Liver (tissue), 9 donors: ENCODE data around the gene TUBA1C. TPM values are rescaled to one million over a fixed set of nuclear protein-coding genes. Genes with fewer than 3 reads are reported as not detected.

ENCODE experiments used
- DNase-seq: peaks from one replicate; pipeline ENCODE4 v3.0.0-alpha.2; 2017; ENCODE audit warnings: low spot score
- H3K27ac ChIP-seq, 2 donors: one replicate each; pipeline ENCODE4 v1.7.0; 2013; ENCODE audit warnings: inconsistent platforms in 2 of 2, low read length in 2 of 2, control low read depth in 1 of 2, low read depth in 1 of 2, mild to moderate bottlenecking in 1 of 2
- H3K27me3 ChIP-seq, 4 donors: one replicate each; pipeline versions ENCODE4 v1.6.1 to v1.7.0; 2013; ENCODE audit warnings: low read length in 3 of 4, inconsistent platforms in 1 of 4, mild to moderate bottlenecking in 1 of 4, moderate library complexity in 1 of 4; ENCODE audit not compliant: control insufficient read depth in 4 of 4, insufficient read depth in 4 of 4
- H3K36me3 ChIP-seq, 4 donors: one replicate each; pipeline versions ENCODE4 v1.6.1 to v1.7.0; 2013; ENCODE audit warnings: low read length in 3 of 4, mild to moderate bottlenecking in 3 of 4, low read depth in 1 of 4, moderate library complexity in 1 of 4; ENCODE audit not compliant: control insufficient read depth in 4 of 4, insufficient read depth in 3 of 4
- H3K4me1 ChIP-seq, 4 donors: one replicate each; pipeline versions ENCODE4 v1.6.1 to v1.7.0; 2013; ENCODE audit warnings: low read length in 3 of 4, mild to moderate bottlenecking in 3 of 4, moderate library complexity in 1 of 4; ENCODE audit not compliant: control insufficient read depth in 4 of 4, insufficient read depth in 4 of 4
- H3K4me3 ChIP-seq, 3 donors: one replicate each; pipeline versions ENCODE4 v1.6.1 to v1.7.0; 2013; ENCODE audit warnings: low read length in 3 of 3, control low read depth in 1 of 3, low read depth in 1 of 3, mild to moderate bottlenecking in 1 of 3
- H3K9ac ChIP-seq, 2 donors: one replicate each; pipeline ENCODE4 v1.7.0; 2013; ENCODE audit warnings: low read length in 2 of 2, mild to moderate bottlenecking in 2 of 2, moderate library complexity in 2 of 2, control low read depth in 1 of 2, low read depth in 1 of 2
- H3K9me3 ChIP-seq, 4 donors: one replicate each; pipeline versions ENCODE4 v1.6.1 to v1.7.0; 2013; ENCODE audit warnings: low read length in 3 of 4; ENCODE audit not compliant: control insufficient read depth in 4 of 4
- EGR1 ChIP-seq, 2 donors: IDR thresholded peaks; 2 replicates each; pipeline ENCODE4 v1.6.1; 2016 to 2018; ENCODE audit warnings: antibody characterized with exemption in 2 of 2, low read depth in 2 of 2
- FOXA1 ChIP-seq: IDR thresholded peaks from 2 replicates; pipeline ENCODE4 v1.6.1; 2016; ENCODE audit warnings: antibody characterized with exemption
- FOXA2 ChIP-seq: IDR thresholded peaks from 2 replicates; pipeline ENCODE4 v1.6.1; 2016; ENCODE audit warnings: antibody characterized with exemption
- GABPA ChIP-seq, 2 donors: IDR thresholded peaks in 1 of 2; conservative IDR thresholded peaks in 1 of 2; 2 replicates each; pipeline ENCODE4 v1.6.1; 2016; ENCODE audit warnings: antibody characterized with exemption in 2 of 2, mild to moderate bottlenecking in 1 of 2, moderate library complexity in 1 of 2
- HNF4A ChIP-seq, 2 donors: conservative IDR thresholded peaks; 2 replicates each; pipeline ENCODE4 v1.6.1; 2016; ENCODE audit warnings: antibody characterized with exemption in 2 of 2, mild to moderate bottlenecking in 2 of 2
- JUND ChIP-seq, 2 donors: IDR thresholded peaks; 2 replicates each; pipeline ENCODE4 v1.6.1; 2016; ENCODE audit warnings: antibody characterized with exemption in 2 of 2
- NR2F2 ChIP-seq: IDR thresholded peaks from 2 replicates; pipeline ENCODE4 v1.6.1; 2016; ENCODE audit warnings: antibody characterized with exemption
- RAD21 ChIP-seq, 2 donors: IDR thresholded peaks; 2 replicates each; pipeline ENCODE4 v1.6.1; 2016; ENCODE audit warnings: antibody characterized with exemption in 2 of 2, mild to moderate bottlenecking in 2 of 2
- RXRA ChIP-seq, 2 donors: IDR thresholded peaks; 2 replicates each; pipeline ENCODE4 v1.6.1; 2017 to 2018; ENCODE audit warnings: antibody characterized with exemption in 2 of 2, mild to moderate bottlenecking in 1 of 2
- SP1 ChIP-seq: IDR thresholded peaks from 2 replicates; pipeline ENCODE4 v1.6.1; 2018; ENCODE audit warnings: antibody characterized with exemption, mild to moderate bottlenecking
- TAF1 ChIP-seq: conservative IDR thresholded peaks from 2 replicates; pipeline ENCODE4 v1.6.1; 2016; ENCODE audit warnings: antibody characterized with exemption, mild to moderate bottlenecking
- YY1 ChIP-seq: IDR thresholded peaks from 2 replicates; pipeline ENCODE4 v1.6.1; 2016; ENCODE audit warnings: antibody characterized with exemption, mild to moderate bottlenecking
- WGBS: extraction: QIAGEN DNeasy Blood & Tissue Kit; methylation state at CpG from one replicate; pipeline ENCODE4 v1.1.7; 2013; 5-methylcytosine and 5-hydroxymethylcytosine counted together
- polyA plus RNA-seq, 2 donors: library from polyadenylated mRNA; stranded (reverse) in 1 of 2; unstranded in 1 of 2; fragments of 200-250 nt in 1 of 2; fragments of >200 nt in 1 of 2; fragmentation: Nextera tagmentation in 1 of 2; extraction: Ambion mirVana in 1 of 2; gene quantifications; one replicate each; pipeline versions ENCODE4 v1.2.1 to v1.2.3, GENCODE V29; 2013 to 2015
- total RNA-seq, 2 donors: library from RNA; depleted of rRNA; stranded (reverse); fragments of >200 nt; gene quantifications; one replicate each; pipeline ENCODE4 v1.2.3, GENCODE V29; 2014
- TF ChIP-seq, protein P1 (sequence below): IDR thresholded peaks from 2 replicates; pipeline ENCODE4 v1.6.1; 2016; ENCODE audit warnings: antibody characterized with exemption, mild to moderate bottlenecking
- TF ChIP-seq, protein P2 (sequence below): fragments of 150-350 bp; IDR thresholded peaks from 2 replicates; pipeline ENCODE4 v1.5.1; 2017; ENCODE audit warnings: improper control_type of control experiment, low read depth, low read length; ENCODE audit not compliant: missing input control
- TF ChIP-seq, protein P3 (sequence below): IDR thresholded peaks from 2 replicates; pipeline ENCODE4 v1.6.1; 2016; ENCODE audit warnings: antibody characterized with exemption
- TF ChIP-seq, protein P4 (sequence below): IDR thresholded peaks from 2 replicates; pipeline ENCODE4 v1.6.1; 2016; ENCODE audit warnings: antibody characterized with exemption
- TF ChIP-seq, protein P5 (sequence below): IDR thresholded peaks from 2 replicates; pipeline ENCODE4 v1.6.1; 2016; ENCODE audit warnings: antibody characterized with exemption
- donor health status: healthy.
- donor health status: healthy.
- donor health status: healthy.
- donor health status: healthy.
- donor health status: healthy.

Gene TUBA1C
- total and polyA plus RNA-seq, 4 donors: 54.6 to 162 (median 103) TPM

DNA sequence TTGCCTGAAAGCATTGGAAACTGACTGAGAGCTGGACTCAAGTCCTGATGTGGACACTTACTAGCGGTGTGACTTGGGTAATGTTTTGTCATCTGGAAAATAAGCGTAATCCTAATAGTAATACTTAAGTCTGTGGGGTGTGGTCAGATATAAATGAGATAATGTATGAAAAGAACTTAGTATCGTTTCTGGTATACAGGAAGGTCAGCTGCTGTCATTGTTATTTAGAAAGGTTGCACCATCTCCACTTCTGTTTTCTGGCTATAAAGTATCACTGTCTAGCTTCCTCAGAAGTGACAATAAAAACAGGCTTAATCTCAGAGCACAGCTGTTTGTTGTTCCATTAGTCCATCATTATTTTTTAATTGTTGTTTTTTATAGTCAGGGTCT lies 34.1 kb upstream of the TUBA1C start:
- Histone ChIP-seq H3K27ac (peak overlapping the region in 1 of 2 donors; percentile 21), H3K4me1 (no peaks in the 10 kb centered on the region), H3K9ac (peak overlapping the region in 1 of 2 donors; percentile 12), H3K27me3 (no peaks in the 10 kb centered on the region), H3K9me3 (no peaks in the 10 kb centered on the region), H3K36me3 (no peaks in the 10 kb centered on the region), H3K4me3 (no peak overlapping the region)
- DNase-seq: no peak
- TF ChIP-seq FOXA1 (no peak), FOXA2 (no peak), YY1 (no peak), EGR1 (IDR thresholded peaks at IDR 0.05; ENCODE audit: low read depth in 2 of 2) (no peak), RAD21 (IDR thresholded peaks at IDR 0.05) (no peak), TAF1 (no peak), HNF4A (conservative IDR thresholded peaks at IDR 0.05) (no peak), JUND (IDR thresholded peaks at IDR 0.05) (no peak), NR2F2 (no peak), RXRA (IDR thresholded peaks at IDR 0.05) (no peak), GABPA (IDR thresholded peaks at IDR 0.05 in 1 of 2, conservative IDR thresholded peaks at IDR 0.05 in 1 of 2) (no peak), SP1 (no peak)
- TF ChIP-seq, protein P1, sequence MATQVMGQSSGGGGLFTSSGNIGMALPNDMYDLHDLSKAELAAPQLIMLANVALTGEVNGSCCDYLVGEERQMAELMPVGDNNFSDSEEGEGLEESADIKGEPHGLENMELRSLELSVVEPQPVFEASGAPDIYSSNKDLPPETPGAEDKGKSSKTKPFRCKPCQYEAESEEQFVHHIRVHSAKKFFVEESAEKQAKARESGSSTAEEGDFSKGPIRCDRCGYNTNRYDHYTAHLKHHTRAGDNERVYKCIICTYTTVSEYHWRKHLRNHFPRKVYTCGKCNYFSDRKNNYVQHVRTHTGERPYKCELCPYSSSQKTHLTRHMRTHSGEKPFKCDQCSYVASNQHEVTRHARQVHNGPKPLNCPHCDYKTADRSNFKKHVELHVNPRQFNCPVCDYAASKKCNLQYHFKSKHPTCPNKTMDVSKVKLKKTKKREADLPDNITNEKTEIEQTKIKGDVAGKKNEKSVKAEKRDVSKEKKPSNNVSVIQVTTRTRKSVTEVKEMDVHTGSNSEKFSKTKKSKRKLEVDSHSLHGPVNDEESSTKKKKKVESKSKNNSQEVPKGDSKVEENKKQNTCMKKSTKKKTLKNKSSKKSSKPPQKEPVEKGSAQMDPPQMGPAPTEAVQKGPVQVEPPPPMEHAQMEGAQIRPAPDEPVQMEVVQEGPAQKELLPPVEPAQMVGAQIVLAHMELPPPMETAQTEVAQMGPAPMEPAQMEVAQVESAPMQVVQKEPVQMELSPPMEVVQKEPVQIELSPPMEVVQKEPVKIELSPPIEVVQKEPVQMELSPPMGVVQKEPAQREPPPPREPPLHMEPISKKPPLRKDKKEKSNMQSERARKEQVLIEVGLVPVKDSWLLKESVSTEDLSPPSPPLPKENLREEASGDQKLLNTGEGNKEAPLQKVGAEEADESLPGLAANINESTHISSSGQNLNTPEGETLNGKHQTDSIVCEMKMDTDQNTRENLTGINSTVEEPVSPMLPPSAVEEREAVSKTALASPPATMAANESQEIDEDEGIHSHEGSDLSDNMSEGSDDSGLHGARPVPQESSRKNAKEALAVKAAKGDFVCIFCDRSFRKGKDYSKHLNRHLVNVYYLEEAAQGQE: no peak
- TF ChIP-seq, protein P2, sequence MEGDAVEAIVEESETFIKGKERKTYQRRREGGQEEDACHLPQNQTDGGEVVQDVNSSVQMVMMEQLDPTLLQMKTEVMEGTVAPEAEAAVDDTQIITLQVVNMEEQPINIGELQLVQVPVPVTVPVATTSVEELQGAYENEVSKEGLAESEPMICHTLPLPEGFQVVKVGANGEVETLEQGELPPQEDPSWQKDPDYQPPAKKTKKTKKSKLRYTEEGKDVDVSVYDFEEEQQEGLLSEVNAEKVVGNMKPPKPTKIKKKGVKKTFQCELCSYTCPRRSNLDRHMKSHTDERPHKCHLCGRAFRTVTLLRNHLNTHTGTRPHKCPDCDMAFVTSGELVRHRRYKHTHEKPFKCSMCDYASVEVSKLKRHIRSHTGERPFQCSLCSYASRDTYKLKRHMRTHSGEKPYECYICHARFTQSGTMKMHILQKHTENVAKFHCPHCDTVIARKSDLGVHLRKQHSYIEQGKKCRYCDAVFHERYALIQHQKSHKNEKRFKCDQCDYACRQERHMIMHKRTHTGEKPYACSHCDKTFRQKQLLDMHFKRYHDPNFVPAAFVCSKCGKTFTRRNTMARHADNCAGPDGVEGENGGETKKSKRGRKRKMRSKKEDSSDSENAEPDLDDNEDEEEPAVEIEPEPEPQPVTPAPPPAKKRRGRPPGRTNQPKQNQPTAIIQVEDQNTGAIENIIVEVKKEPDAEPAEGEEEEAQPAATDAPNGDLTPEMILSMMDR: no peak
- TF ChIP-seq, protein P3, sequence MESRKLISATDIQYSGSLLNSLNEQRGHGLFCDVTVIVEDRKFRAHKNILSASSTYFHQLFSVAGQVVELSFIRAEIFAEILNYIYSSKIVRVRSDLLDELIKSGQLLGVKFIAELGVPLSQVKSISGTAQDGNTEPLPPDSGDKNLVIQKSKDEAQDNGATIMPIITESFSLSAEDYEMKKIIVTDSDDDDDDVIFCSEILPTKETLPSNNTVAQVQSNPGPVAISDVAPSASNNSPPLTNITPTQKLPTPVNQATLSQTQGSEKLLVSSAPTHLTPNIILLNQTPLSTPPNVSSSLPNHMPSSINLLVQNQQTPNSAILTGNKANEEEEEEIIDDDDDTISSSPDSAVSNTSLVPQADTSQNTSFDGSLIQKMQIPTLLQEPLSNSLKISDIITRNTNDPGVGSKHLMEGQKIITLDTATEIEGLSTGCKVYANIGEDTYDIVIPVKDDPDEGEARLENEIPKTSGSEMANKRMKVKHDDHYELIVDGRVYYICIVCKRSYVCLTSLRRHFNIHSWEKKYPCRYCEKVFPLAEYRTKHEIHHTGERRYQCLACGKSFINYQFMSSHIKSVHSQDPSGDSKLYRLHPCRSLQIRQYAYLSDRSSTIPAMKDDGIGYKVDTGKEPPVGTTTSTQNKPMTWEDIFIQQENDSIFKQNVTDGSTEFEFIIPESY: no peak
- TF ChIP-seq, protein P4, sequence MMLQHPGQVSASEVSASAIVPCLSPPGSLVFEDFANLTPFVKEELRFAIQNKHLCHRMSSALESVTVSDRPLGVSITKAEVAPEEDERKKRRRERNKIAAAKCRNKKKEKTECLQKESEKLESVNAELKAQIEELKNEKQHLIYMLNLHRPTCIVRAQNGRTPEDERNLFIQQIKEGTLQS: no peak
- TF ChIP-seq, protein P5, sequence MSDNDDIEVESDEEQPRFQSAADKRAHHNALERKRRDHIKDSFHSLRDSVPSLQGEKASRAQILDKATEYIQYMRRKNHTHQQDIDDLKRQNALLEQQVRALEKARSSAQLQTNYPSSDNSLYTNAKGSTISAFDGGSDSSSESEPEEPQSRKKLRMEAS: no peak
- WGBS: 80% methylated on average over 3 of the region's 3 CpGs
